ENCODE measurements around the gene CDKN2D. TPM values are rescaled to one million over a fixed set of nuclear protein-coding genes. Genes with fewer than 3 reads are reported as not detected.
A peak's percentile ranks its signal among the peaks of the same experiment; 100 is the strongest.

The CDKN2D gene
- total RNA-seq (2013; cell fraction: nucleolus; rRNA removed) = 1.3 and 1.9 TPM in 2 replicates
- total RNA-seq (2014; rRNA removed) (3.4 TPM in 2 replicates), total RNA-seq (2014; rRNA removed; fragmentation: Illumina TruSeq; extraction: Trizol) (7.6 and 8.5 TPM in 2 replicates), total RNA-seq (2021) (10.2 and 11.0 TPM in 2 replicates), polyA plus RNA-seq (2011; rRNA removed) (11.9 and 17.0 TPM in 2 replicates), polyA plus RNA-seq (2014; fragmentation: Illumina TruSeq; extraction: Trizol) (3.6 and 5.2 TPM in 2 replicates), polyA plus RNA-seq (2014; fragmentation: Nextera tagmentation; extraction: Ambion mirVana) (1 to 10 TPM in 1 of 2 experiments, under 1 TPM in 1; 0.53 to 4.9 TPM), polyA plus RNA-seq (2014; rRNA removed) (17.2 and 18.0 TPM in 2 replicates), polyA plus RNA-seq (2016; fragmentation: Nextera tagmentation; extraction: Ambion mirVana) (1 to 10 TPM; 5.9 to 9.3 TPM), polyA minus RNA-seq (2011; rRNA and poly(A)+ RNA removed) (5.3 and 8.3 TPM in 2 replicates), Bru-seq, nascent RNA (percentile 55 among the genes with signal in this experiment), BruChase-seq, experiment 1, labeled RNA remaining after a 6-hour chase (percentile 72 among the genes with signal in this experiment), BruChase-seq, experiment 2, labeled RNA remaining after a 2-hour chase (percentile 74 among the genes with signal in this experiment)
- polyA plus RNA-seq (2011; ENCODE audit: low read depth) = 4.1 TPM
- polyA plus RNA-seq (2011; cell fraction: cytosol; rRNA removed) = 19.5 and 28.1 TPM in 2 replicates
- 11.9 and 14.9 TPM in 2 replicates for polyA plus RNA-seq (2011; cell fraction: nucleus; rRNA removed)
- 11.9 and 14.9 TPM in 2 replicates for polyA plus RNA-seq (2012)
- polyA minus RNA-seq (2011; cell fraction: cytosol; rRNA and poly(A)+ RNA removed) = 2.9 and 5.2 TPM in 2 replicates
- polyA minus RNA-seq (2011; cell fraction: nucleus; rRNA and poly(A)+ RNA removed) = 1.7 and 1.8 TPM in 2 replicates
- long read RNA-seq, experiment 1, partial matches to known transcripts = 0 of 1 reads
- long read RNA-seq, experiment 1, other reads (novel, unspliced or antisense) = 0 of 1 reads
- long read RNA-seq, experiment 2, transcript CDKN2D-201 (3 exons, 1,086 nt) = major isoform, 8 of 13 reads
- long read RNA-seq, experiment 2, partial matches to known transcripts = 0 of 13 reads
- long read RNA-seq, experiment 2, other reads (novel, unspliced or antisense) = 2 of 13 reads

GRCh38 chr19:10568826-10569651 is at the start of gene CDKN2D:
Gene CDKN2D, minus strand, starts transcription at chr19:10568979. Its CDS starts 326 bp downstream, at chr19:10568653.
- peak within 1 kb of the TSS; percentile 76 for H3K9ac ChIP-seq (ENCODE audit: control insufficient read depth, insufficient read depth, low read length)
- H3K4me2 ChIP-seq (ENCODE audit: control insufficient read depth, insufficient read depth) = peak within 1 kb of the TSS; percentile 93
- intact Hi-C loops (cut with micrococcal nuclease; ENCODE audit: unreplicated experiment) = loop anchor here (2.0 to 5.0 kb wide), 3 partner anchors 66 to 167 kb away; partner anchors contain the start of genes CDC37, ILF3 and KEAP1
- H2AFZ ChIP-seq (ENCODE audit: control insufficient read depth, low read depth, low read length) = peak within 1 kb of the TSS; percentile 59
- no peaks in the 10 kb centered on the region for H3K36me3 ChIP-seq (ENCODE audit: control insufficient read depth in 2 of 2, insufficient read depth in 2 of 2, low read length in 1 of 2)
- FAIRE-seq (peak; percentile 97), ATAC-seq (peak; percentile 83), DNase-seq (ENCODE audit: low read depth, low spot score) (peak; percentile 95)
- ChIA-PET RAD21 (ENCODE audit: unreplicated experiment) (interaction anchor here (1.1 to 3.3 kb wide), 6 partner anchors 27 to 166 kb away, joined by 3 to 16 read pairs (median 3); partner anchors contain the start of genes ATG4D and CDC37), POLR2A (interaction anchor here (0.5 to 1.6 kb wide), 5 partner anchors 25 to 280 kb away, joined by 3 to 6 read pairs (median 4); partner anchors contain the start of genes ATG4D and ICAM5), SMC1A (ENCODE audit: uncharacterized antibody, unreplicated experiment) (interaction anchor here (0.7 to 1.2 kb wide), 9 partner anchors 26 to 166 kb away, joined by 3 read pairs; partner anchors contain the start of gene CDC37), CTCF (interaction anchor here (0.6 to 5.3 kb wide), 12 partner anchors 12 to 295 kb away, joined by 3 to 35 read pairs (median 6); partner anchors contain the start of genes ATG4D, ICAM5 and QTRT1)
- no peaks in the 10 kb centered on the region for H3K27me3 ChIP-seq (replicated peaks in 1 of 2; ENCODE audit: control insufficient read depth in 2 of 2, insufficient read depth in 2 of 2, low read length in 1 of 2)
- WGBS (ENCODE audit: insufficient coverage, insufficient replicate concordance, low lambda C conversion rate, missing lambda C conversion rate) = under 1% methylated on average over 60 of the region's 71 CpGs
- peak within 1 kb of the TSS; percentile 72 for H3K27ac ChIP-seq (ENCODE audit: control insufficient read depth, insufficient read depth)
- H3K79me2 ChIP-seq (ENCODE audit: control insufficient read depth, insufficient read depth, low read length) = peaks cover 13% of the 10 kb centered on the region
- peak within 1 kb of the TSS; percentile 80 for H3K4me3 ChIP-seq
- peaks cover 23% of the 10 kb centered on the region for H3K4me1 ChIP-seq (ENCODE audit: control insufficient read depth, insufficient read depth, low read length)
- H3K9me3 ChIP-seq (replicated peaks; ENCODE audit: control insufficient read depth, insufficient read depth, low read length) = no peaks in the 10 kb centered on the region
- H4K20me1 ChIP-seq (ENCODE audit: control insufficient read depth, insufficient read depth) = no peaks in the 10 kb centered on the region
- TSS peak; percentile 98 for BruUV-seq (replicated peaks)
- in situ Hi-C loops (cut with MboI) = loop anchor here (5.0 kb wide), 1 partner anchor 157 kb away; no protein-coding TSS in a partner anchor
- TF ChIP-seq ZNF687 (IDR thresholded peaks at IDR 0.05) (no peak), HDAC2 (IDR thresholded peaks at IDR 0.05) (no peak), RUNX3 (IDR thresholded peaks at IDR 0.05; ENCODE audit: low read length) (peak; percentile 63), IKZF1 (conservative IDR thresholded peaks at IDR 0.05) (no peak; the same call in 1 of the 2 replicates), E2F8 (IDR thresholded peaks at IDR 0.05; ENCODE audit: low read depth, partially characterized antibody) (peak; percentile 81), SIX5 (IDR thresholded peaks at IDR 0.05; ENCODE audit: low read depth, low read length, severe bottlenecking) (no peak), NR2C2 (IDR thresholded peaks at IDR 0.05; ENCODE audit: borderline replicate concordance, control insufficient read depth, insufficient read length, low read depth) (no peak), ZNF622 (IDR thresholded peaks at IDR 0.05) (no peak), USF2 (IDR thresholded peaks at IDR 0.05; ENCODE audit: borderline replicate concordance, low read depth, low read length) (no peak)

All from GM12878 (cell line).